RWPE1 (cell line): ENCODE results near the gene TRIB2.

Experiments
- CTCF ChIA-PET: fragments of 350-600 bp; sonication (Branson Sonifier 250); formaldehyde crosslinking; extraction: SDS; loops from one replicate; lab custom pipeline; 2021; lab: Yijun Ruan, JAX
- POLR2A ChIA-PET: fragments of 400-600 bp; formaldehyde crosslinking; extraction: SDS; loops from one replicate; lab custom pipeline; 2020; ENCODE audit warnings: antibody characterized with exemption; ENCODE audit not compliant: low non-redundant PET; lab: Yijun Ruan, JAX
- DNase-seq: peaks from one replicate; pipeline ENCODE4 v3.0.0; 2012; ENCODE audit warnings: low spot score
- H3K27ac ChIP-seq: fragments of 450-650 bp; 2 replicates; pipeline ENCODE4 v1.5.1; 2017
- CTCF ChIP-seq: fragments of 450-650 bp; conservative IDR thresholded peaks from 2 replicates; pipeline ENCODE4 v1.5.1; 2017; ENCODE audit warnings: low read depth, mild to moderate bottlenecking

TRIB2 gene

GRCh38 chr2:12705230-12705629 is 11.5 kb upstream of the TRIB2 start:
- no peak for TF ChIP-seq CTCF
- H3K27ac ChIP-seq: no peak overlapping the region
- POLR2A ChIA-PET: no interaction called here
- CTCF ChIA-PET: no interaction called here
- DNase-seq: no peak

DNA sequence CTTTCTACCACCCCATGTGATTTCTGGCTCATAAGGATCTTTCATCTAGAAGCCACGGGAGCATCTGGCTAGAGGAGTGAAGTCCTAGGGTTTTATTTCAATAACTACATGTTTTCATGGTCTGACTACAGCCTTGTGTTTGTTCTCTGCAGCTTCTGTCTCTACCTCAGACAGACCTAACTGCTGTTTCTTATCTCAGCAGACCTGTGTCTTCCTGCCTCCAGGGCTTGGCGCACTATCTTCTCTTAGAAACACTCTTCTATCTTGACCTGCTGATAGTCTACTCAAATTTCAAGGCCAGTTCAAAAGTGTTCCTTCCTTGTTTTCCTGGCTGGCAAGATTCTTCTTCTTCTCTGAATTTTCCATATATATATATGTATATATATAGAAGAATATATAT is 11.0 kb upstream of the TRIB2 start:
- H3K27ac ChIP-seq: no peak overlapping the region
- ChIA-PET POLR2A (no interaction called here), CTCF (no interaction called here)
- DNase-seq: no peak
- no peak for TF ChIP-seq CTCF

GRCh38 chr2:12708508-12709206 is 8.1 kb upstream of the TRIB2 start:
- no peak for DNase-seq
- no peak overlapping the region for H3K27ac ChIP-seq
- TF ChIP-seq CTCF: no peak
- ChIA-PET CTCF (interaction anchor here (0.7 kb wide), 1 partner anchor 207 kb away, joined by 3 read pairs; no protein-coding TSS in a partner anchor), POLR2A (no interaction called here)

- ChIA-PET CTCF (no interaction called here), POLR2A (no interaction called here)
- TF ChIP-seq CTCF: no peak
- H3K27ac ChIP-seq: no peak overlapping the region
- no peak for DNase-seq
Observed at GRCh38 chr2:12709207-12709522, 7.6 kb upstream of the TRIB2 start.

DNA sequence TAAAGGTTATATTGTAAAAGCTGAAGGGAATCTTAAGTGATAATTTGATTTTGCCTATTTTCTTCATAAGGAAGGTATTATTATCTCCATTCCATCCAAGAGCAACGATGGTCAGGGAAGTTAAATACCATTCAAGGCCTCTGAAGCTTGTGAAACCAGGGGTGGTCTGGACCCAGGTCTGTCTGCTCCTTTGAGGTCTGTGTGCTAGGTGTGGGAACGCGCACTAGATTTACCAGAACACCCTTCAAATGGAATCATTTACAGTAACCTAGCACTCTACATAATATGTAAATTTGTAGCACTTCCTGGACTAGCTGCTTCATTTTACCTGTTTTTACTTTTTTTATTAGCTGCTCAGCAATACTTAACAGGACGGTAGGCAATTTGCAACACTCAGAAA is 6.4 kb upstream of the TRIB2 start:
- CTCF ChIA-PET: no interaction called here
- DNase-seq: no peak
- no peak for TF ChIP-seq CTCF
- no peak overlapping the region for H3K27ac ChIP-seq
- POLR2A ChIA-PET: no interaction called here

DNA sequence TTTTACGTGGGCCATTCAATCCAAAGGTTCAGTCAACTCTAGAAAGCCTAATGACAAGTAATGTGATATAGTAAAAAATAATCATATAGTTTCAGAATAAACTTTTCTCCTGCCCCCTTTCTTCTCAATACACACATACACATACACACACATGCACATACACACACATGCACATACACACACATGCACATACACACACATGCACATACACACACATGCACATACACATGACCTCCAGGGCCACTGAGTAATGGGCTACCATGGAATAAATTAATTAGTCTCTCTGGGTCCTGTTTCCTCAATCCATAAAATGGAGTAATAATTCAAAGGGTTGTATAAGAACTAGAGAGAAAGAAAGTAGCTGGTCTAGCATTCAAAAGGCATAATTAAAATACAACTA is 5.4 kb upstream of the TRIB2 start:
- ChIA-PET CTCF (no interaction called here), POLR2A (no interaction called here)
- no peak for DNase-seq
- no peak overlapping the region for H3K27ac ChIP-seq
- no peak for TF ChIP-seq CTCF
